Stimulated activated CD8-positive, alpha-beta memory T cell treated with anti-CD3 and anti-CD28 coated beads, Interleukin-7, amount 100 ng/mL, for 24 hours (primary cell): Measurements from ENCODE around the gene PPP1R9B.

ENCODE experiments used
- DNase-seq: peaks from one replicate; pipeline ENCODE4 v3.0.0-alpha.2; 2020; ENCODE audit warnings: low read depth

Gene PPP1R9B, protein sequence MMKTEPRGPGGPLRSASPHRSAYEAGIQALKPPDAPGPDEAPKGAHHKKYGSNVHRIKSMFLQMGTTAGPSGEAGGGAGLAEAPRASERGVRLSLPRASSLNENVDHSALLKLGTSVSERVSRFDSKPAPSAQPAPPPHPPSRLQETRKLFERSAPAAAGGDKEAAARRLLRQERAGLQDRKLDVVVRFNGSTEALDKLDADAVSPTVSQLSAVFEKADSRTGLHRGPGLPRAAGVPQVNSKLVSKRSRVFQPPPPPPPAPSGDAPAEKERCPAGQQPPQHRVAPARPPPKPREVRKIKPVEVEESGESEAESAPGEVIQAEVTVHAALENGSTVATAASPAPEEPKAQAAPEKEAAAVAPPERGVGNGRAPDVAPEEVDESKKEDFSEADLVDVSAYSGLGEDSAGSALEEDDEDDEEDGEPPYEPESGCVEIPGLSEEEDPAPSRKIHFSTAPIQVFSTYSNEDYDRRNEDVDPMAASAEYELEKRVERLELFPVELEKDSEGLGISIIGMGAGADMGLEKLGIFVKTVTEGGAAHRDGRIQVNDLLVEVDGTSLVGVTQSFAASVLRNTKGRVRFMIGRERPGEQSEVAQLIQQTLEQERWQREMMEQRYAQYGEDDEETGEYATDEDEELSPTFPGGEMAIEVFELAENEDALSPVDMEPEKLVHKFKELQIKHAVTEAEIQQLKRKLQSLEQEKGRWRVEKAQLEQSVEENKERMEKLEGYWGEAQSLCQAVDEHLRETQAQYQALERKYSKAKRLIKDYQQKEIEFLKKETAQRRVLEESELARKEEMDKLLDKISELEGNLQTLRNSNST

GRCh38 chr17:50150354-50151040 is at the start of gene PPP1R9B:
Gene PPP1R9B (minus strand): TSS chr17:50150677. CDS start chr17:50150513, 164 bp downstream.
- DNase-seq: no peak

DNA sequence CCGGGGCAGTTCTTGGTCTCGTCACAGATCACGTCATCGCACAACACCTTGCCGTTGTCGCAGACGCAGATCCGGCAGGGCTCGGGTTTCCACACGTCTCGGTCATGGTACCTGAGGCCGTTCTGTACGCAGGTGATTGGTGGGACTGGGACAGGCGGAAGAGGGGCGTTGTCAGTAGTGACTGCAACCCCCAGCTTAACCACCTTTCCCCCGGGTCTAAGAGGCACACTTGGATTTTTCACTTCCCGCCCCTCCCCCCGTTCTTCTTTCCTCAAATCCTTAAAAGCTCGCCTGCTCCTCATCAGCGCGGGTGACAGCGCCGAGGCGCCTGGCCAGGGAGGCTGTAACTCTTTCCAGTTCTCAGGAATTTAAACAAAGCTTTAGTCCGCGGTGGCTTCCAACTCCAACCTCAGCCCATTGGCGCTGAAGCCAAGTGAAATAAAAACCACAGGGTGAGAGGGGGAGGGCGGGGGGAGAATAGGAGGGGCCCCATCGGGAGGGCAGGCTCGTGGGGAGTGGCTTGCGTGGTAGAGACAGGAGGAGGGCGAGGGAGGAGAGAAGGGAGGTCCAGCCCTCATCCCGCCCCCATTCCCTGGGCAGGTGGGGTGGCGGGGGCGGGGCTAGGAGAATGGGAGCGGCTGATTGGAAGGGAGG is 49.5 kb upstream of the PPP1R9B start:
- DNase-seq: peak; percentile 21

GRCh38 chr17:50199211-50199802 is 48.8 kb upstream of the PPP1R9B start:
- no peak for DNase-seq

- DNase-seq: peak; percentile 31
These were observed 47.7 kb upstream of the PPP1R9B start for GRCh38 chr17:50198026-50198669.

DNA sequence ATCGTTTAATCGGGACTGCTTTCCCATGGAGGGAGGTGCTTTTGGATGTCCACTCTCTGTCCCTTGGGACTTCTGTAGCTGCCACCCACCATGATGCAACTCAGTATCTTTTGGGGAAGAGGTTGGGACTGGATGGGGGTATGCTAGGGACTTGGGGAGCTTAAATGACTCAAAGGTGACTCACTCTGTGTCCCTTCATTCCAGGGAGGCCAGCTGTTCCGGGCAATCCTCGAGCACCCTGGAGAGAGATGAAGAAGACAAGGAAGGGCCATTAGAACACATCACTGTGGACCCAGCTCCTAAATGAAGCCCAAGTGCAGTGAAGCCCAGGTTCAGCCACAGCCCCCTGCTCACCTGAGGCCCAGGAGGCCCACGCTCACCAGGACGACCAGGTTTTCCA is 46.3 kb upstream of the PPP1R9B start:
- no peak for DNase-seq

- DNase-seq: no peak
These were observed 45.6 kb upstream of the PPP1R9B start for GRCh38 chr17:50196036-50196435.

DNA sequence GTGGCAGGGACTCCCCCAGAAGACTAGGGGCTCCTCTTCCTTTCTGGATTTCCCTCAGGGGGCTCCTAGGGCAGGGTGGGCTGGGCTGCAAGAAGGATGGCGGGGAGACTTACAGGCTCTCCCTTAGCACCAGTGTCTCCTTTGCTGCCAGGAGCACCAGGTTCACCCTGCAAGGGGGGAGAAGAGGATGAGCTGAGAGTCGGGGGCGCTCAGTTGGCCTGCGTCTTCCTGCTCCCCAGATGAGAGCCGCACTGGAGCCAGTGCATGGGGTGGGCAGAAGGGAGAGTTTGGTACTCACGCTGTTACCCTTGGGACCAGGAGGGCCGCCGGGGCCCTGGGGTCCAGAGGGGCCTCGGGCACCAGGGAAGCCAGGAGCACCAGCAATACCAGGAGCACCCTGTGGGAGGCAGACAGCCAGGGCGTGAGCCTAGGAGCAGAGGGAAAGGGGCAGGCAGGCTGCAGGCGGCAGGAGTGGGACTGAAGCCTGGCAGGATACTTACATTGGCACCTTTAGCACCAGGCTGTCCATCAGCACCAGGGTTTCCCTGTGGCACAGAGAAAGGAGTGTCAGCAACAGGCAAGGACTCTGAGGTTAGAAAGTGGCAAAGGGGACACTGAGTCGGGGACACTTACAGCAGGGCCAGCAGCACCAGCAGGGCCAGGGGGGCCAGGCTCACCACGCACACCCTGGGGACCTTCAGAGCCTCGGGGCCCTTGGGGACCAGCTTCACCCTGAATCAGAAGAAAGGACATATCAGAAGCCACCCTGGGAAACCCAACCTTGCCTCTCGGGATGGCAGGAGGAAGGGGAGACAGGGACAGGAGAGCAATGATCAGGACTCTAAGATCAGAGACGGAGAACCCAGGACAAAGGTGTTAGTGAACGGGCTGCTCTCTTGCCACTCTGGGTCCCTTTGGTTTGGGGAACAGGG is 44.7 kb upstream of the PPP1R9B start:
- DNase-seq: no peak

GRCh38 chr17:50194140-50194933 is 43.9 kb upstream of the PPP1R9B start:
- DNase-seq: no peak

DNA sequence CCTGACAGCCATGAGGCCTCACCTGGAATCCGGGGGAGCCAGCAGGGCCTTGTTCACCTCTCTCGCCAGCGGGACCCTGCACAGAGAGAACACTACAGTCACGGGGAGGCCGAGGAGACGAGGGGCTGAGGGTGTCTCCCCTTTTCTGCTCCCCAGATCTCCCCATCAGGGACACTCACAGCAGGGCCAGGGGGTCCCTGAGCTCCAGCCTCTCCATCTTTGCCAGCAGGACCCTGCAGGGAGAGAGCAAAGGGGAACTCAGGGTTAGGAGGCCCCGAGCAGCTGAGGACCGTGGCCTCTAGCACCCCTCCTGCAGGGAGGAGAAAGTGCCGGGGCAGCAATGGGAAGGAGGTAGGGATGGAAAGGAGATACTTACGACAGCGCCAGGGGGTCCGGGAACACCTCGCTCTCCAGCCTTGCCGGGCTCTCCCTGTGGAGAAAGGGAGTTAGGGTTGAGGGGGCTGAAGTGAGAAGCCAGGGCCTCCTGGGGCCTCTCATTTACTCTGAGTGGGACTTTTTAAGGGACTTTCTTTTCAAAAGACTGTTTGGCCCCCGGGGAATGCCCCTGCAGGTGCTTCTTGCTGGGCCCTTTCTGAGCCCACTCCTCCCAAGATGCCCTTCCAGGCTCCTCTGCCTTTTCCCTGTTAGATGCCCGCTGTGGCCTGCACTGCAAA is 42.3 kb upstream of the PPP1R9B start:
- no peak for DNase-seq

- no peak for DNase-seq
These were observed 41.7 kb upstream of the PPP1R9B start for GRCh38 chr17:50192144-50192617.

- no peak for DNase-seq
These were observed 41.1 kb upstream of the PPP1R9B start for GRCh38 chr17:50191359-50192143.

- no peak for DNase-seq
These were observed 40.3 kb upstream of the PPP1R9B start for GRCh38 chr17:50190603-50191358.

DNA sequence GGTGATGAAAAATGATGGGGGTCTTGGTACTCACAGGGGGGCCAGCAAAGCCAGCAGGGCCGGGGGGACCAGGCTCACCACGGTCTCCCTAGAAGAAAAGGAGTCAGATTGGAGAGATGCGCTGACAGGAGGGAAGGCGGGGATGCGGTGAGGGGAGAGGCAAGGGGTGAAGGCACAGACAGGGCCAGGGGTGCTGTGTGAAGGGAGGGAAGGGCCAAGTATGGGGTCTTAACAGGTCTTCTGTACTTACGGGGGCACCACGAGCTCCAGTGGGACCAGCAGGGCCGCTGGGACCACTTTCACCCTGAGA is 39.8 kb upstream of the PPP1R9B start:
- DNase-seq: no peak

- no peak for DNase-seq
These were observed 39.2 kb upstream of the PPP1R9B start for GRCh38 chr17:50189550-50190292.

GRCh38 chr17:50188921-50189549 is 38.6 kb upstream of the PPP1R9B start:
- no peak for DNase-seq

GRCh38 chr17:50188531-50188920 is 38.0 kb upstream of the PPP1R9B start:
- no peak for DNase-seq
